HCT116 (cell line): ENCODE results near the gene PAX2. TPM values are rescaled to one million over a fixed set of nuclear protein-coding genes. Genes with fewer than 3 reads are reported as not detected.
A peak's percentile ranks its signal among the peaks of the same experiment; 100 is the strongest.

Experiments used
- ATAC-seq: fragments of 200-7000 bp; cut with Tn5 transposase; 2 replicates; pipeline ENCODE4 v1.9.1; 2020; ENCODE audit warnings: mild to moderate bottlenecking, moderate library complexity
- BruUV-seq: library from RNA; stranded (reverse); fragments of 400-500 nt; replicated peaks from 2 replicates; lab custom pipeline; 2021; lab: Mats Ljungman, UMichigan
- CTCF ChIA-PET: fragments of 300-600 bp; sonication (Branson Sonifier 250); formaldehyde crosslinking; loops from one replicate; lab custom pipeline; 2021; ENCODE audit warnings: antibody characterized with exemption; lab: Charles Lee
- POLR2A ChIA-PET: fragments of 300-600, 350-600 bp; sonication (Branson Sonifier 250); formaldehyde crosslinking; loops from one replicate; lab custom pipeline; 2021; ENCODE audit warnings: antibody characterized with exemption; lab: Charles Lee
- RAD21 ChIA-PET, 2 experiments: fragments of 300-600 bp; sonication (Branson Sonifier 250); formaldehyde crosslinking; loops; one replicate each; lab custom pipeline; 2023; ENCODE audit warnings: low total read pairs in 2 of 2; ENCODE audit not compliant: uncharacterized antibody in 2 of 2, unreplicated experiment in 2 of 2, low non-redundant PET in 1 of 2; lab: Charles Lee
- DNase-seq: peaks from one replicate; pipeline ENCODE4 v3.0.0-alpha.2; 2010; ENCODE audit warnings: low read depth, low spot score
- H2AFZ ChIP-seq: fragments of 200-600 bp; shearing (Covaris generic), sonication (generic); 2 replicates; pipeline ENCODE4 v1.6.1; 2017; ENCODE audit warnings: low read depth, mixed run types, mixed read lengths, antibody characterized with exemption, low read length; ENCODE audit not compliant: poor library complexity, severe bottlenecking
- H3K27ac ChIP-seq: 2 replicates; pipeline ENCODE4 v1.5.1; 2012; ENCODE audit warnings: low read depth, low read length
- H3K27me3 ChIP-seq: fragments of 200-600 bp; sonication (generic); 2 replicates; pipeline ENCODE4 v1.6.1; 2016; ENCODE audit warnings: mixed run types, low read length, mixed read lengths; ENCODE audit not compliant: insufficient read depth
- H3K36me3 ChIP-seq, 2 experiments: fragments of 200-500 bp in 1 of 2; fragments of 200-600 bp in 1 of 2; sonication (Bioruptor generic) in 1 of 2; sonication (generic) in 1 of 2; 2 replicates each; pipeline versions ENCODE4 v1.5.1 to v1.6.1; 2014 to 2016; ENCODE audit warnings: low read length in 2 of 2, inconsistent platforms in 1 of 2, mixed read lengths in 1 of 2, mixed run types in 1 of 2; ENCODE audit not compliant: insufficient read depth in 2 of 2, control insufficient read depth in 1 of 2
- H3K4me1 ChIP-seq, 2 experiments: fragments of 200-600 bp in 1 of 2; sonication (generic) in 1 of 2; 2 replicates each; pipeline versions ENCODE4 v1.5.1 to v1.6.1; 2012 to 2017; ENCODE audit warnings: low read length in 2 of 2, inconsistent platforms in 1 of 2, mild to moderate bottlenecking in 1 of 2, mixed read lengths in 1 of 2, mixed run types in 1 of 2, moderate library complexity in 1 of 2; ENCODE audit not compliant: insufficient read depth in 2 of 2, control insufficient read depth in 1 of 2
- H3K4me2 ChIP-seq: fragments of 200-600 bp; sonication (generic); 2 replicates; pipeline ENCODE4 v1.6.1; 2017; ENCODE audit warnings: mixed run types, low read length, mixed read lengths
- H3K4me3 ChIP-seq, 2 experiments: fragments of 200-600 bp in 1 of 2; sonication (generic) in 1 of 2; replicated peaks in 1 of 2; 2 replicates each; pipeline ENCODE4 v1.5.1; 2011 to 2016; ENCODE audit warnings: low read length in 2 of 2, control low read depth in 1 of 2, low read depth in 1 of 2, mild to moderate bottlenecking in 1 of 2, mixed read lengths in 1 of 2, mixed run types in 1 of 2
- H3K79me2 ChIP-seq: fragments of 200-600 bp; sonication (generic); 2 replicates; pipeline ENCODE4 v1.6.1; 2017; ENCODE audit warnings: mild to moderate bottlenecking, mixed run types, low read length, moderate library complexity, mixed read lengths; ENCODE audit not compliant: insufficient read depth
- H3K9ac ChIP-seq: fragments of 200-600 bp; sonication (generic); 2 replicates; pipeline ENCODE4 v1.6.1; 2016; ENCODE audit warnings: low read length, mixed read lengths
- H3K9me2 ChIP-seq: fragments of 200-600 bp; sonication (generic), shearing (Covaris generic); 2 replicates; pipeline ENCODE4 v1.6.1; 2017; ENCODE audit warnings: mixed run types, mild to moderate bottlenecking, moderate library complexity; ENCODE audit not compliant: insufficient read depth
- H3K9me3 ChIP-seq, 2 experiments: fragments of 200-500 bp in 1 of 2; fragments of 200-600 bp in 1 of 2; sonication (Bioruptor generic) in 1 of 2; sonication (generic) in 1 of 2; 2 replicates each; pipeline ENCODE4 v1.6.1; 2014 to 2017; ENCODE audit warnings: low read length in 2 of 2, mixed read lengths in 2 of 2, inconsistent platforms in 1 of 2, low read depth in 1 of 2, mild to moderate bottlenecking in 1 of 2, mixed run types in 1 of 2, moderate library complexity in 1 of 2; ENCODE audit not compliant: control insufficient read depth in 1 of 2, insufficient read depth in 1 of 2
- H4K20me1 ChIP-seq: fragments of 200-600 bp; sonication (generic), shearing (Covaris generic); 2 replicates; pipeline ENCODE4 v1.6.1; 2017; ENCODE audit warnings: mixed run types, mild to moderate bottlenecking, moderate library complexity; ENCODE audit not compliant: insufficient read depth
- ATF3 ChIP-seq: IDR thresholded peaks from 2 replicates; pipeline ENCODE4 v1.6.1; 2012
- CBX3 ChIP-seq: IDR thresholded peaks from 2 replicates; pipeline ENCODE4 v1.6.1; 2012; ENCODE audit warnings: low read depth
- CEBPB ChIP-seq: IDR thresholded peaks from 2 replicates; pipeline ENCODE4 v1.6.1; 2012; ENCODE audit warnings: low read depth
- CTCF ChIP-seq, 3 experiments: fragments of 200-600 bp in 1 of 3; sonication (generic) in 1 of 3; IDR thresholded peaks in 2 of 3; conservative IDR thresholded peaks in 1 of 3; 2 replicates each; pipeline ENCODE4 v1.5.1; 2012 to 2017; ENCODE audit warnings: low read depth in 2 of 3, low read length in 2 of 3, antibody characterized with exemption in 1 of 3, borderline replicate concordance in 1 of 3, control low read depth in 1 of 3, mild to moderate bottlenecking in 1 of 3, mixed read lengths in 1 of 3, mixed run types in 1 of 3, moderate library complexity in 1 of 3; ENCODE audit not compliant: insufficient read depth in 1 of 3
- ELF1 ChIP-seq: IDR thresholded peaks from 2 replicates; pipeline ENCODE4 v1.6.1; 2012; ENCODE audit warnings: low read depth, borderline replicate concordance
- EZH2 ChIP-seq: fragments of 200-600 bp; sonication (generic); IDR thresholded peaks from 2 replicates; pipeline ENCODE4 v1.6.1; 2017; ENCODE audit warnings: antibody characterized with exemption, mixed run types
- EZH2phosphoT487 ChIP-seq: fragments of 200-600 bp; IDR thresholded peaks from 2 replicates; pipeline ENCODE4 v1.6.1; 2018; ENCODE audit warnings: antibody characterized with exemption, borderline replicate concordance
- MAX ChIP-seq: IDR thresholded peaks from 2 replicates; pipeline ENCODE4 v1.6.1; 2012
- POLR2A ChIP-seq: IDR thresholded peaks from 2 replicates; pipeline ENCODE4 v1.7.0; 2011; ENCODE audit warnings: borderline replicate concordance; ENCODE audit not compliant: insufficient read depth, insufficient read length; ENCODE audit errors: extremely low read depth
- POLR2AphosphoS5 ChIP-seq: IDR thresholded peaks from 2 replicates; pipeline ENCODE4 v1.6.1; 2011; ENCODE audit warnings: mild to moderate bottlenecking, low read depth, low read length, moderate library complexity
- REST ChIP-seq: IDR thresholded peaks from 2 replicates; pipeline ENCODE4 v1.6.1; 2012; ENCODE audit warnings: low read depth
- SIN3A ChIP-seq: IDR thresholded peaks from 2 replicates; pipeline ENCODE4 v1.6.1; 2012; ENCODE audit warnings: low read depth
- SRF ChIP-seq: IDR thresholded peaks from 2 replicates; pipeline ENCODE4 v1.6.1; 2012; ENCODE audit warnings: low read depth
- TCF7L2 ChIP-seq: IDR thresholded peaks from 2 replicates; pipeline ENCODE4 v1.7.0; 2011; ENCODE audit warnings: borderline replicate concordance, inconsistent platforms; ENCODE audit not compliant: insufficient read depth, insufficient read length; ENCODE audit errors: extremely low read depth
- YY1 ChIP-seq: IDR thresholded peaks from 2 replicates; pipeline ENCODE4 v1.6.1; 2011; ENCODE audit warnings: low read length, low read depth, moderate library complexity, mild to moderate bottlenecking; ENCODE audit not compliant: insufficient replicate concordance; ENCODE audit errors: extremely low read depth
- ZBTB33 ChIP-seq: IDR thresholded peaks from 2 replicates; pipeline ENCODE4 v1.6.1; 2011; ENCODE audit warnings: mild to moderate bottlenecking, low read length, moderate library complexity; ENCODE audit not compliant: insufficient replicate concordance; ENCODE audit errors: extremely low read depth
- ZNF274 ChIP-seq: fragments of 200-500 bp; sonication (Bioruptor generic); IDR thresholded peaks from 2 replicates; pipeline ENCODE4 v1.6.1; 2014; ENCODE audit warnings: mild to moderate bottlenecking, low read depth, low read length, inconsistent platforms
- intact Hi-C: fragments of 100-400 bp; cut with micrococcal nuclease; formaldehyde crosslinking; loops from 2 replicates; pipeline ENCODE4 v1.10.0; 2022
- total RNA-seq: library from RNA; stranded (reverse); gene quantifications from one replicate; pipeline ENCODE4 v1.2.1, GENCODE V29; 2021; ENCODE audit not compliant: unreplicated experiment

The PAX2 gene
- total RNA-seq, 1 experiment from 2014 or later = 5.0 TPM

- TF ChIP-seq ZBTB33 (no peak), TCF7L2 (no peak), POLR2AphosphoS5 (no peak), ATF3 (no peak), CEBPB (no peak), CTCF (IDR thresholded peaks at IDR 0.05 in 2 of 3, conservative IDR thresholded peaks at IDR 0.05 in 1 of 3; ENCODE audit: borderline replicate concordance in 1 of 3, insufficient read depth in 1 of 3, low read depth in 2 of 3, low read length in 2 of 3) (no peak), SIN3A (no peak), ZNF274 (no peak), POLR2A (no peak), EZH2 (no peak), ELF1 (no peak), CBX3 (no peak), SRF (no peak), EZH2phosphoT487 (no peak), MAX (no peak), REST (no peak), YY1 (no peak)
- TF ChIP-seq, all 23 proteins: peak for 0
- H3K36me3 ChIP-seq = no peaks in the 10 kb centered on the region
- H2AFZ ChIP-seq = no peak overlapping the region
- no peaks in the 10 kb centered on the region; the same call in 1 of the 2 replicates for H3K27me3 ChIP-seq
- ATAC-seq = peak; percentile 24; the same call in 1 of the 2 replicates
- DNase-seq = no peak
- H3K27ac ChIP-seq = no peak overlapping the region
- H3K4me1 ChIP-seq = peaks cover 13 to 15% of the 10 kb centered on the region in 2 experiments
- BruUV-seq = no TSS peak
- no peaks in the 10 kb centered on the region for H3K79me2 ChIP-seq
- no peaks in the 10 kb centered on the region for H3K9me2 ChIP-seq
- ChIA-PET CTCF (no interaction called here), RAD21 (interaction anchor here (0.7 to 1.4 kb wide), 2 partner anchors 48 to 182 kb away, joined by 3 to 4 read pairs; no protein-coding TSS in a partner anchor), POLR2A (no interaction called here)
- no peak overlapping the region for H3K4me3 ChIP-seq
- no peak overlapping the region for H3K9ac ChIP-seq
- intact Hi-C loops = no loop called here
- H3K4me2 ChIP-seq = peak overlapping the region; percentile 43; the same call in 1 of the 2 replicates
- no peaks in the 10 kb centered on the region for H3K9me3 ChIP-seq
- H4K20me1 ChIP-seq = no peaks in the 10 kb centered on the region
These were observed 48.9 kb upstream of the PAX2 start for GRCh38 chr10:100696477-100696901.
